Heart left ventricle (tissue), 13 donors: ENCODE results near the gene RGS14.

ENCODE experiments used
- CTCF ChIP-seq, 12 donors: fragments of 200-600 bp; sonication (generic) in 4 of 12; IDR thresholded peaks; one replicate each; pipeline versions ENCODE4 v1.5.0 to v1.8.0; 2018 to 2022; ENCODE audit warnings: antibody characterized with exemption in 12 of 12, mild to moderate bottlenecking in 5 of 12
- POLR2A ChIP-seq, 2 donors: fragments of 450-650 bp; IDR thresholded peaks; one replicate each; pipeline ENCODE4 v1.6.1; 2017; ENCODE audit warnings: antibody characterized with exemption in 2 of 2, mild to moderate bottlenecking in 2 of 2, moderate library complexity in 2 of 2
- donor health status: ischemic (EF 13 %, LVEDD 7.1; RV severe dilation, severe dysfunction).
- donor health status: DM: no; HTN: yes; CAD: no.
- donor health status: DM: no; HTN: no; CAD: no.
- donor health status: ischemic (EF 25% LVEDD 6.9; RV normal size, moderate dysfunction).
- donor health status: ischemic (EF 25% LVEDD 5.7; RV mildly dilated, moderate dysfunction).
- donor health status: ischemic (EF 35%, LVEDD 5.7; RV mildly dilated, moderate dysfunction).
- donor health status: nonischemic (EF 11% LVEDD 7.7; RV severe dilation, severe dysfunction).
- donor health status: DM: yes; HTN: yes; CAD: no.
- donor health status: PGD.
- donor health status: ischemic (EF 29% LVEDD 5.4; RV normal size, mild dysfunction).
- donor health status: nonischemic (EF 23%, LVEDD 6.1; RV moderate dilation, normal function).

- no peak for TF ChIP-seq CTCF (IDR thresholded peaks at IDR 0.05)
- TF ChIP-seq POLR2A (IDR thresholded peaks at IDR 0.05), result no peak
These were observed 8.4 kb upstream of the RGS14 start for GRCh38 chr5:177349362-177349647.
